ENCODE results near the gene ENGASE.

ENGASE gene

DNA sequence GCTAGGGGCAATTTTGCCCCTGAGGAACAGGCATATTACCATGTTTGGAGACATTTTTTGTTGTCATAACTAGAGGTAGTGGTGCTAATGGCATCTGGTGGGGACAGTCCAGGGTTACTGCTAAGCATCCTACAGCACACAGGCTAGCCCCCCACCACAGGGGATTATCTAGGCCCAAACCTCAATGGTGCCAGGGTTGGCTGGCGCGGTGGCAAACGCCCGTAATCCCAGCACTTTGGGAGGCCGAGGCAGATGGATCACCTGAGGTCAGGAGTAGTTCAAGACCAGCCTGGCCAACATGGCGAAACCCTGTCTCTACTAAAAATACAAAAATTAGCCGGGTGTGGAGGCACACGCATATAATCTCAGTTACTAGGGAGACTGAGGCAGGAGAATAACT lies 35.5 kb upstream of the ENGASE start:
- DNase-seq: no peak

DNA sequence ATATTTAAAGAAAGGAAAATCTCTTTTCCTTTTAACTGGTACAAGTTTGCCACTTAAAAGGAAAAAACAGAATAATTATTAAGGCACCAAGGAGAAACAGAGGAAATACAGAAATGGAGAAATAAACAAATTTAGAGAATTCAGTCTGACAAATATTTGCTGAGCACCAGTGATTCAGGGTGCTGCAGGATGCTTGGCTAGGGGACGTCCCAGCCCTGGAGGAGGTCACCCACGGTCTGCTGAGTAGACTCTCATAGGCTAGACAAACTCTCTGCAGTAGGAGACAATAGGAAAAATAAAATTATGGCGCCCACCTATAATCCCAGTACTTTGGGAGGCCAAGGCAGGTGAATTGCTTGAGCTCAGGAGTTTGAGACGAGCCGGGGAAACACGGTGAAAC lies 34.7 kb upstream of the ENGASE start:
- DNase-seq: no peak

DNA sequence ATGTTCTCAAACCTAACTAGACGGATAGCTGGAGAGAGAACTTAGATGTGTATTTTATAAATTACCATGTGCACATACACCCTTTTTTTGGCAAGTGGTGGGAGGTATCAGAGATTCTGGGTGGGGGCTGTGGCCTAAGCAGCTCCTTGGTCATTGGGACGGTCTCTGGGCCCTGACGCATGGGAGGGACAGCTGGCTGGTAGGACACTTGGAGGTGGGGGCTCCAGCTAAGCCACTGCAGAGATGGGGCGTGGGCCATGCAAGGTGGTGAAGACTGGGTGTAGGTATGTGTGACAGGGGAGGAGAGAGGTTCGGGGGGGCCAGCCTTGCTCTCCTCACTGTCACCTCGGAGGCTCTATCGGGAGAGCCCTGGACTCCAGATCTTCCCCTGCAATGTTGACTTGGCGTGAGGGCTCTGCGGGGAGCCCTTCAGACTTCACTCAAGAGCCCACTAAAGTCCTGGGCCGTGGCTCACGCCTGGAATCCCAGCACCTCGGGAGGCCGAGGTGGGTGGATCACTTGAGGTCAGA lies 33.5 kb upstream of the ENGASE start:
- no peak for DNase-seq

DNA sequence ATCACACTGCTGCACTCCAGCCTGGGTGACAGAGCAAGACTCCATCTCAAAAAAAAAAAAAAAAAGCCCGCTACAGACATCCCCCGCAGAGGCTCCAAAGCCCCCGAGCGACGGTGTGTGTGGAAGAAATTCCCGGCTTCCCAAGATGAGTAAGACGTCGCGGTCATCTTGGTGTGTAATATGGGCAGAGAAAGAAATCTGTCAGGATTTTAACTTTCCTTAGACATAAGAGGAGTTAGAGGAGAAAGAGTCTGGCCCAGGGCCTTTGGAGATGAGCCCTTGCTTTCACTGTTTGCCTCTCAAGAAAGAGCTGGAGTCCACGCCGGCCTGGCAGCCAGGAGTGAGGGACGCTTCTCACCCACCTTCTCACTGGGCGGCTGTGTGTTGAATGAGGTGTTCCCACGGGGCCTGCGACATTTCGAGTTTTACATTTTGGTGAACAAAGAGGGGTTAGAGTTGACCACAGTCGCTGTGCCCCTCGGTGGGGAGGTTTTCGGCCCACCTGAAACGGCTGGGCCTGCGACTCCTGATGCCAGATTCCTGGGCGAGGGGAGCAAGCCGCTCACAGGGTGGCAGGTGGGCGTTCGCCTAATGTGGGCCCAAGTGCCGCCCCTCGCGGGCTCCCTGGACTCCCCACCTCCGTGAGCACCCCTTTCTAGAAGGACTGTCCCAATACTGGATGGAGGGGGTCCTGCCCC lies 32.8 kb upstream of the ENGASE start:
- no peak for DNase-seq

DNA sequence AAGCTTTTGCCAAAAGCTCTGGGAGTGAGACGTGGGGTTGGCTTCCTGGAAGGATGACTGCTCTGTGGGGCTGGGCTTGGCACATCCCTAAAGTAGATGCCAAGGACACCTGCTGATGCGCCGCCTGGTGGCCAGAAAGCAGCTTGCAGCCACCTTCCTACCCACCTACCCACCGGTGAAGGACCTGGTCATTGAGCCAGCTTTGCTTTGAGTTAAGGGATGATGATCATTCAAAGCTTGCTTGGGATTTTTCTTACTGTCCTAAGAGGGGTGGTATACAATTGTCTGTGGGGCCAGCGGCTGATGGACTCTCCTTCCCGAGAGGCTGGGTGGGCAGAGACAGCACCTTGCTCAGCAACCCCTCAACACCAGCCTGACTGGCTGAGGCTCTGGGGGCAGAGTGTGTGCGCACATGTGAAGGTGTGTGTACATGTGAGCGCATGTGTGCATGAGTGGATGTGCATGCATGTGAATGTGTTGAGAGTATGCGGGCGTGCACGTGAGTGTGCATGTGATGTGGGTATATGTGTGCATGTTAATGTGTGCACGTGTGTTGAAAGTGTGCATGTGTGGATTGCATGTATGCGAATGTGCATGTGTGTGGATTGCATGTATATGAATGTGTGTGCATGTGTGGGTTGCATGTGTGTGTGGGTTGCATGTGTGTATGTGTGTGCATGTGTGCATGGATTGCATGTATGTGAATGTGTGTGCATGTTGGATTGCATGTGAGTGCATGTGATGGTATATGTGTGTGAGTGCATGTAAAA lies 32.0 kb upstream of the ENGASE start:
- peak; percentile 89 for DNase-seq

DNA sequence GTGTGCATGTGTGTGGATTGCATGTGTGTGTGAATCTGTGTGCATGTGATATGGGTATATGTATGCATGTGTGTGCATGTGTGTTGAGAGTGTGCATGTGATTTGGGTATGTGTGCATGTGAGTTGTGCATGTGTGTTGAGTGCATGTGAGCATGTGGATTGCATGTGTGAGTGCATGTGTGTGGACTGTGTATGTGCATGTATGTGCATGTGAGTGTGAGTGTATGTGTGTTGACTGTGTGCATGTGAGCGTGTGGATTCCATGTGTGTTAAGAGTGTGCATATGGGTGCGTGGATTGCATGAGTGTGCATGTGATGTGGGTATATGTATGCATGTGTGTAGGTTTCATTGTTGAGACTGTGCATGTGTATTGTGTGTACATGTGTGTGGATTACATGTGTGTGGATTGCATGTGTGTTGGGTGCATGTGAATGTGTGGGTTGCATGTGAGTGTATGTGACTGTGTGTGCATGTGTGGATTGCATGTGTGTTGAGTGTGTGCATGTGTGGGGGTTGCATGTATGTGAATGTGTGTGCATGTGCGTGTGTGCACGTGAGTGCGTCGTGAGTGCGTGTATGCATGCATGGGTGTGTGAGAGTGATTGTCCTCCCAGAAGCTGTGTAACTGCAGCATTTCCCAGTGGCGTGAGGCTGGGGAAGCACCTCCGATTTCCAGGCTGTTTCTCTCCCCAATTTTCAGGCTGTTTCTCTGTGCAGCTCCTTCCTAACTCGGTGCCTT lies 31.3 kb upstream of the ENGASE start:
- peak; percentile 28 for DNase-seq

DNA sequence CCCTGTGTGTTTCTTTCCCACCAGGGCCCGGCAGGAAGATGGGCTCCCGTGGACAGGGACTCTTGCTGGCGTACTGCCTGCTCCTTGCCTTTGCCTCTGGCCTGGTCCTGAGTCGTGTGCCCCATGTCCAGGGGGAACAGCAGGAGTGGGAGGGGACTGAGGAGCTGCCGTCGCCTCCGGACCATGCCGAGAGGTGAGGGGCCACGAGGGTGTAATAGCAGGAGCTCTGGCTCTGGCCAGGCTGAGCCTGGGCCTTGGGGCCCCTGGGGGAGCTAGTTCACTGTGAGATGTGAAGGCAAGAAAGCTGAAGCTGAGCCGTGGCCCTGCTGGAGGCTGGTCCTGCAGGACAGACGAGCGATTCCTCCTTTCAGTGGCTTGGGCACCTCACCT lies 30.7 kb upstream of the ENGASE start:
- peak; percentile 31 for DNase-seq

DNA sequence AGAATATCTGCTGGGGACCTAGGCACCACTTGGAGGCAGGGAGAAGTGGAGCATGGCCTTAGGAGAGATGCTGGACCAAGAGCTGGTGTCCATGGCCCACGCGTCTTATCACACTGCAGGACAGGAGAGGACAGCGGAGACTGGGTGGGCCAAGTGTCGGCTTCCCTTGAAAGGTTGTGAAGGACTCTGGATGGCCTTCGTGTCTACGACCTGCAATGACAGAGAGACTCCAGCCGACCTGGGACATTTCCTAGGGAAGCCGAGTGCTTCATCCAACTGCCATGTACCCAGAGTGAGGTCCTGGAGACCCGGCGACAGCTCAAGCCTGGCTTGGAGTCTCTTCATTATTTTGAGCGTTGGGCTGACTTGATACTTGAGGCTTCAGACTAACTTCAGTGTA lies 30.2 kb upstream of the ENGASE start:
- DNase-seq: peak; percentile 9

DNA sequence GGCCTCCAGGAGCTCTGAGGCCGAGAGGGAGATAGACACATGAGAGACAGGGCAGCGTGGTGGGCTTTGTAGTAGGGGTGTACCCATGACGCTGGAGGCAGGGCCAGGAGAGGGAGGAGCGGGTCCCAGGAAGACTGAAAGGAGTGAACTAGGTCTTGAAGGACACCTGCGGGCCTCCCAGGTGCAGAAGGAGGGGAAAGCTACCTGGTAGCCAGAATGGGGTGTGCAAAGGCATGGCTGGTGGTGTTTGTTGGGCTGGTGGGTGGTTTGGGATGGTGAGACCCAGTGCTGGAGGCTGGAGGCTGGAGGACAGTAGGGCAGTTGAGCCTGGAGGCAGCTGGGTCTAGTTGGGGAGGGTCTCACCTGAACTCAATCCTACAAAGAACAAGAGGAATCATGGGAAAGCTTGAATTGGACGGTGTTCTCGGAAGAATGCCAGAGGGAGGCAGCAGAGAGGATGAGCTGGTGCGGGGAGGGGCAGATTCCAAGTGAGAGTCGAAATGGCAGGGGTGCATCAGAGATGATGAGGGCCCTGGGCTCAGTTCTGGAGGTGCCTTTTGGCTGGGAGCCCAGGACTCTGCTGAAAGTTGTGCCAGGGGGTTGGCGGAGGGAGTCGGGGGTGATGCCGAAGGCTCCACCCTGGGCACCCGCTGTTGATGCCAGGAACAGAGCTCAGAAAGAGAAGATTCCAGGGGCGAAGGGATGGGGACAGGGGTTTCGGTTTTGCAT lies 29.5 kb upstream of the ENGASE start:
- DNase-seq: peak; percentile 30

DNA sequence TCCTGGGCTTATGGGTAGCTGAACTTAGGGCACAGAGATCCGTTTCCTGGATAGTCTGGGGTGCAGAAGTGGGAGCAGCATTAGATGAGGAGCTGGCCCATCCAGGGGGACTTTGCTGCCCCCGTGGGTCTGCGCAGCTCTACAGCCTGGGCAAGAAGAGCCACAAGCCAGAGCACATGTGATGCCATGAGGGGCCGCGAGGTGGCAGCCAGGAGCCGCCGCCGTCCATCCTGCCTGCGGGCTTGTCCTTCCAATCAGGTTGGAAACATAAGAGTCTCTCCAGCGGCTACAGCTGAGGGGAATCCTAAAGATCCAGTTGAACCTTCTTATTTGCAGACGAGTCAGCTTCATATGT lies 28.8 kb upstream of the ENGASE start:
- DNase-seq: peak; percentile 84

DNA sequence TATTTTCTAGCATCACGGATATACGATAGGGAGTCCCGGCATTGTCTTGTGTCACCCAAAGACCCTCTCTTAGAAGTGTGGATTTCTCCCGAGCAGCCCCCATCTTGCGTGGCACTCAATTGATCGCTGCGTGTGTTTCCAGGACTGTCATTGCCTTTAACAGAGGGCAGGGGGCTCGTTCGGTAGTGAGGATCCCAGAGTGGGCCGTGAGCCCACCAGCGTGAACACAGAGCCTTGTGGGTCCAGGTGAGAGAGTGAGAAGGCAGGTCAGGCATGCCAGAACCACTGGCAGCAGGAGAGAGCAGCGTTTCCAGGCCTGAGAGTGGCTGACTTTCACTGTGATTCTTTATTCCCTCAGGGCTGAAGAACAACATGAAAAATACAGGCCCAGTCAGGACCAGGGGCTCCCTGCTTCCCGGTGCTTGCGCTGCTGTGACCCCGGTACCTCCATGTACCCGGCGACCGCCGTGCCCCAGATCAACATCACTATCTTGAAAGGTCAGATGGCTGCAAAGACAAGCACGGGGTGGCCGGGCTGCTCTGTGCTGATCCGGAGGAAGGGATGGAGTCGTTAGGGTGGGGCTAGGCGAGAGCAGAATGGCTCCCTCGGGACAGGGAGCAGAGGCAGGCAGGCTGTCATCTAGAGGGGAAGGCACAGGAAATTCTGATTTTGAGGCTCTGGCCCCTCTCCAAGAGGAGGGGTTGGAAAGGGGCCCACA lies 28.3 kb upstream of the ENGASE start:
- peak; percentile 50 for DNase-seq

DNA sequence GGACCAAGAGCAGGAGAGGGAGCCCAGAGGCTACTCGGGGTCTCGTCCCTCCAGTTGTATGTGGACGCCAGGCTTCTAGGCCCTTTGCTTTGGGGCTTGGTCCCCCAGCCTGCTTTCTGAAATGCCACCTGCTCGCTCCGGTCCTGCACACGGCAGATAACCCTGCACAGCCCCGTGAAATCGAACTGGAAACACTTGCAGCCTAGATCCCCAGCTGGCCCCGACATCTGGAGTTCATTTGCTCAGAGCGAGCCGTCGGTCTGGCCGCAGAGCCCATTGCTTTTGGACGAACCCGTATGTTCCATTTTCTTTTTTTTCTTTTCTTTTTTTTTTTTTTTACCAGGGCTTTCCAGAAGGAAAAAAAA lies 27.7 kb upstream of the ENGASE start:
- no peak for DNase-seq

DNA sequence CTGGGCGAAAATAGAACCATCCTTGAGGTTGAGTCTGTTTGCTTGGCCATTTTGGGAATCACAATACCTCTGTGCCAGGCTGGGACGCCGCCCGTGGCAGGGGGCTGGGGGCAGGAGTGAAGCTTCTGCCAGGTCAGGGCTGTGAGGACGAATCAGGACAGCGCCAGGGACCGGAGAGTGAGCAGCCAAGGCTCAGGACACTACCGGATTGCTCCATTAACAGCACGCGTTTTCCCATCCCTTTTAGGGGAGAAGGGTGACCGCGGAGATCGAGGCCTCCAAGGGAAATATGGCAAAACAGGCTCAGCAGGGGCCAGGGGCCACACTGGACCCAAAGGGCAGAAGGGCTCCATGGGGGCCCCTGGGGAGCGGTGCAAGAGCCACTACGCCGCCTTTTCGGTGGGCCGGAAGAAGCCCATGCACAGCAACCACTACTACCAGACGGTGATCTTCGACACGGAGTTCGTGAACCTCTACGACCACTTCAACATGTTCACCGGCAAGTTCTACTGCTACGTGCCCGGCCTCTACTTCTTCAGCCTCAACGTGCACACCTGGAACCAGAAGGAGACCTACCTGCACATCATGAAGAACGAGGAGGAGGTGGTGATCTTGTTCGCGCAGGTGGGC lies 27.2 kb upstream of the ENGASE start:
- peak; percentile 38 for DNase-seq

DNA sequence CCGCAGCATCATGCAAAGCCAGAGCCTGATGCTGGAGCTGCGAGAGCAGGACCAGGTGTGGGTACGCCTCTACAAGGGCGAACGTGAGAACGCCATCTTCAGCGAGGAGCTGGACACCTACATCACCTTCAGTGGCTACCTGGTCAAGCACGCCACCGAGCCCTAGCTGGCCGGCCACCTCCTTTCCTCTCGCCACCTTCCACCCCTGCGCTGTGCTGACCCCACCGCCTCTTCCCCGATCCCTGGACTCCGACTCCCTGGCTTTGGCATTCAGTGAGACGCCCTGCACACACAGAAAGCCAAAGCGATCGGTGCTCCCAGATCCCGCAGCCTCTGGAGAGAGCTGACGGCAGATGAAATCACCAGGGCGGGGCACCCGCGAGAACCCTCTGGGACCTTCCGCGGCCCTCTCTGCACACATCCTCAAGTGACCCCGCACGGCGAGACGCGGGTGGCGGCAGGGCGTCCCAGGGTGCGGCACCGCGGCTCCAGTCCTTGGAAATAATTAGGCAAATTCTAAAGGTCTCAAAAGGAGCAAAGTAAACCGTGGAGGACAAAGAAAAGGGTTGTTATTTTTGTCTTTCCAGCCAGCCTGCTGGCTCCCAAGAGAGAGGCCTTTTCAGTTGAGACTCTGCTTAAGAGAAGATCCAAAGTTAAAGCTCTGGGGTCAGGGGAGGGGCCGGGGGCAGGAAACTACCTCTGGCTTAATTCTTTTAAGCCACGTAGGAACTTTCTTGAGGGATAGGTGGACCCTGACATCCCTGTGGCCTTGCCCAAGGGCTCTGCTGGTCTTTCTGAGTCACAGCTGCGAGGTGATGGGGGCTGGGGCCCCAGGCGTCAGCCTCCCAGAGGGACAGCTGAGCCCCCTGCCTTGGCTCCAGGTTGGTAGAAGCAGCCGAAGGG lies 26.4 kb upstream of the ENGASE start:
- peak; percentile 57 for DNase-seq

DNA sequence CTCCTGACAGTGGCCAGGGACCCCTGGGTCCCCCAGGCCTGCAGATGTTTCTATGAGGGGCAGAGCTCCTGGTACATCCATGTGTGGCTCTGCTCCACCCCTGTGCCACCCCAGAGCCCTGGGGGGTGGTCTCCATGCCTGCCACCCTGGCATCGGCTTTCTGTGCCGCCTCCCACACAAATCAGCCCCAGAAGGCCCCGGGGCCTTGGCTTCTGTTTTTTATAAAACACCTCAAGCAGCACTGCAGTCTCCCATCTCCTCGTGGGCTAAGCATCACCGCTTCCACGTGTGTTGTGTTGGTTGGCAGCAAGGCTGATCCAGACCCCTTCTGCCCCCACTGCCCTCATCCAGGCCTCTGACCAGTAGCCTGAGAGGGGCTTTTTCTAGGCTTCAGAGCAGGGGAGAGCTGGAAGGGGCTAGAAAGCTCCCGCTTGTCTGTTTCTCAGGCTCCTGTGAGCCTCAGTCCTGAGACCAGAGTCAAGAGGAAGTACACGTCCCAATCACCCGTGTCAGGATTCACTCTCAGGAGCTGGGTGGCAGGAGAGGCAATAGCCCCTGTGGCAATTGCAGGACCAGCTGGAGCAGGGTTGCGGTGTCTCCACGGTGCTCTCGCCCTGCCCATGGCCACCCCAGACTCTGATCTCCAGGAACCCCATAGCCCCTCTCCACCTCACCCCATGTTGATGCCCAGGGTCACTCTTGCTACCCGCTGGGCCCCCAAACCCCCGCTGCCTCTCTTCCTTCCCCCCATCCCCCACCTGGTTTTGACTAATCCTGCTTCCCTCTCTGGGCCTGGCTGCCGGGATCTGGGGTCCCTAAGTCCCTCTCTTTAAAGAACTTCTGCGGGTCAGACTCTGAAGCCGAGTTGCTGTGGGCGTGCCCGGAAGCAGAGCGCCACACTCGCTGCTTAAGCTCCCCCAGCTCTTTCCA lies 25.5 kb upstream of the ENGASE start:
- peak; percentile 41 for DNase-seq

DNA sequence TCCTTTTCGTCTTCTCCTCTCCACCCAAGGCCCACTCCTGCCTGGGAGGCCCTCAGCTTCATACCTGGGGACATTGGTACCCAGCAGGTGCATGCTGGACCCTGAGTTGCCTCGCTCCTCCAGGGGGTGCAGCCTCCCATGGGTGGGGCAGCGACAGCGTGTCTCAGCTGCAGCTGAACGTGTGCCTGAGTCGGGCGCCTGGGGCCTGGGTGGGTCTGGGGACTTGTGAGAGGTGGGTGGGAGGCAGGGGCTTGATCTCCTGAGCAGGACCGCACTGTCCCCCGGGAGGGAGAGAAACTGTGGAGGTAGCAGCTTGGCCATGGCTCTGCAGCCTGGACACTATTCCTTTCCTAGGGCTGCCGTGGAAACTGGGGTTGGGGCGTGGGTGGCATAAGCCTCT lies 24.8 kb upstream of the ENGASE start:
- DNase-seq: peak; percentile 42

DNA sequence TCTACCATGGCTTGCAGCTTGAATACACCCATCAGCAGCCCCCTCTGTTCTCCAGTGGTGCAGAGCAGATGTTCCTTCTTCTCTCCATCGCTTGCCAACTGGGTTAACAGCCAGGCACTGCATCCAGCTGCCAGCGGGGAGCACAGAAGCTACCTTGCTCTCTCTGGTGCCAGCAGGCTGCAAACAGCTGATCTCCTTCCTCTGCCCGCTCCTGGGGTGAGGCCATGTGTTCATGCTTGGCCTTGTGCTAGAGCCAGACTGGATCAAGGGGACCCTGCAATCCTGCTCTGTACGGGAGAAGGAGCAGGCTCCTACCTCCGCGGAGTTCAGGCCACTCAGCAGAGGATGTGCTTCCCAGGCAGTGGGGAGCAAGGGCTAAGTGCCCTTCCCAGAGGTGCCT lies 24.1 kb upstream of the ENGASE start:
- peak; percentile 39 for DNase-seq

DNA sequence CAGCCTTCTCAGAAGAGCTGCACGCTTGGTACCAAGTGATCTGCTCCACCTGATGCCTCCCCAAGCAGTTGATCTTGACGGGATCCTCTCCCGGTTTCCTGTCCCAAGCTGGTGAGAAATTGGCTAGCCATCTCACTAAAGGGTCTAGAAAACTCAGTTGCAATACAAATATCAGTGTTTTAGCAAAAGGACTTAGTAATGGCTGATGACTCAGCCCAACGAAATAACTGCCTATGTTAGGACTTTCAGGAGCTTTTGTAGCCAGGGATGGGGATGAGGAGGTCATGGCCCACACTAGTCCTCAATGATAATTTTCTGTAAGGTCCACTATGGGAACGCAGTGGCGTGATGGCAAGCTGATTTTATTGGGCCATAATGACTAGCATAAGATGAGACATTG lies 23.3 kb upstream of the ENGASE start:
- DNase-seq: no peak

DNA sequence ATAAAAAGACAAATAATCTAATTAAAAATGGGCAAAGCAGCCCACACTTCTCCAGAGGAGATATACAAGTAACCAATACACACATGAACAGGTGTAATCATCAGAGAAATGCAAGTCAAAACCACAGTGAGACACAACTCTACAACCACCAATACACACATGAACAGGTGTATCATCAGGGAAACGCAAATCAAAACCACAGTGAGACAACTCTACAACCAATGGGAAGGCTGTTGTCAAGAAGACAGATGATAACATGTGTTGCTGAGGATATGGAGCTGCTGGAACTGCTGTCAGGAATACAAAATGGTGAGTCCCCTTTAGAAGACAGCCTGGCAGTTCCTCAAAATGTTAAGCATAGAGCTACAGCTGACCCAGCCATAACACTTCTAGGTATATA lies 22.5 kb upstream of the ENGASE start:
- DNase-seq: no peak
